NCI-H2196 treated with DMSO at 0.1 percent for 48 hours (cell line): ENCODE results near the gene HMX1.

Source experiments
- DNase-seq: peaks from one replicate; lab custom pipeline; 2025; ENCODE audit not compliant: unreplicated experiment; lab: John Stamatoyannopoulos, UW

Gene HMX1

GRCh38 chr4:8820178-8821102 is 51.2 kb downstream of the HMX1 start:
- no peak for DNase-seq

- DNase-seq: no peak
Measured at GRCh38 chr4:8819473-8820177, 52.0 kb downstream of the HMX1 start.

DNA sequence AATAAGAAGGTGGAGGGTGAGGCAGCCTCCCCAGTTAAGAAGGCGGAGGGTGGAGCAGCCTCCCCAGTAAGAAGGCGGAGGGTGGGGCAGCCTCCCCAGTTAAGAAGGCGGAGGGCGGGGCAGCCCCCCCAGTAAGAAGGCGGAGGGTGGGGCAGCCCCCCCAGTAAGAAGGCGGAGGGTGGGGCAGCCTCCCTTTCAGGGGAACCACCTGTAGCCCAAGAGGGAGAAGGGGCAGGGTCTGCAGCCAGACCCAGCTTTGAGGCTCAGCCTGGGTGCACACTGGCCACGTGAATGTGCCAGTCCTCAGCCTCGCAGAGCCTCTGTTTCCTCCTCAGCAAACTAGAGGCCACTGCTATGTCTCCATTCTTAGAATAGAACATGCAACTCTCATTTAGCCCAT is 52.6 kb downstream of the HMX1 start:
- DNase-seq: no peak

- no peak for DNase-seq
Measured at GRCh38 chr4:8818063-8818881, 53.4 kb downstream of the HMX1 start.

- DNase-seq: no peak
Measured at GRCh38 chr4:8817813-8818062, 53.9 kb downstream of the HMX1 start.

- no peak for DNase-seq
Measured at GRCh38 chr4:8817096-8817812, 54.4 kb downstream of the HMX1 start.
